DMS53 (cell line): ENCODE measurements around the gene RPS18.

ENCODE experiments used
- DNase-seq: peaks from one replicate; lab custom pipeline; 2025; lab: John Stamatoyannopoulos, UW

The RPS18 gene

DNA sequence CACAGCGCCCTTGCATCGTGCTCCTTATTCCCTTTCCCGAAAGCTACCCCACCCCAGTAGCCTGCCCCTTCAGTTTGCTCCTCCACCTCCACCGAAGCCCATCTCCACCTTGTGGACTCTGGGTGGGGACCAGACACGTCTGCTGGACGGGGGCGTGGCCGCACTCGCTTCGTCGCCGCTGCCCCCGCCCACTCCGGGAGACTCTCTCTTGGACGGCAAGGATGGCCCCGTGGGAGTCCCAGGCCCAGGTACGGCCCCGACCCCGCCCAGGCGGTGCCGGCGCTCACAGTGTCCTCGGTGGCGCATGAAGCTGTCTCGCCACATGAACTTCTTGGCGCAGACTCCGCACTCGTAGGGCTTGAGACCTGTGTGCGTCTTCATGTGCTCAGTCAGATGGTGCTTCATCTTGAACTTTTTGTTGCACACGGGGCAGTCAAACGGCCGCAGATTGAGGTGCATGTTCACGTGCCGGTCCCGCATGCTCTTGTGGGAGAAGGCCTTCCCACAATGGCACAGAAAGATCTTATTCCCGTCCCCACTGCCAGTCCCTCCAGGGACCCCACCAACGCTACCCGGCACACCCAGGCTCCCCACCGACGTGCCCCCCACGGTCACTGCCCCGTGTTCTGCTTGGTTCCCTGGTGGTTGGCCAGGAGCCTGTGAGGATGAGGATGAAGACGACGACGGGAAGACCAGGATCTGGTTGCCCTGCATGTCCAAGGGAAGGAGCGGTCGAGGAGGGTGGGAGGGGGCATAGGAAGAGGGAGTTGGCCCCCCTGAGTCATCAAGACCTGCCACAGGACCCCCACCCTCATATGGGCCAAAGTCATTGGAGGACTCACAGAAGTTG lies 43.3 kb downstream of the RPS18 start:
- peak; percentile 87 for DNase-seq

DNA sequence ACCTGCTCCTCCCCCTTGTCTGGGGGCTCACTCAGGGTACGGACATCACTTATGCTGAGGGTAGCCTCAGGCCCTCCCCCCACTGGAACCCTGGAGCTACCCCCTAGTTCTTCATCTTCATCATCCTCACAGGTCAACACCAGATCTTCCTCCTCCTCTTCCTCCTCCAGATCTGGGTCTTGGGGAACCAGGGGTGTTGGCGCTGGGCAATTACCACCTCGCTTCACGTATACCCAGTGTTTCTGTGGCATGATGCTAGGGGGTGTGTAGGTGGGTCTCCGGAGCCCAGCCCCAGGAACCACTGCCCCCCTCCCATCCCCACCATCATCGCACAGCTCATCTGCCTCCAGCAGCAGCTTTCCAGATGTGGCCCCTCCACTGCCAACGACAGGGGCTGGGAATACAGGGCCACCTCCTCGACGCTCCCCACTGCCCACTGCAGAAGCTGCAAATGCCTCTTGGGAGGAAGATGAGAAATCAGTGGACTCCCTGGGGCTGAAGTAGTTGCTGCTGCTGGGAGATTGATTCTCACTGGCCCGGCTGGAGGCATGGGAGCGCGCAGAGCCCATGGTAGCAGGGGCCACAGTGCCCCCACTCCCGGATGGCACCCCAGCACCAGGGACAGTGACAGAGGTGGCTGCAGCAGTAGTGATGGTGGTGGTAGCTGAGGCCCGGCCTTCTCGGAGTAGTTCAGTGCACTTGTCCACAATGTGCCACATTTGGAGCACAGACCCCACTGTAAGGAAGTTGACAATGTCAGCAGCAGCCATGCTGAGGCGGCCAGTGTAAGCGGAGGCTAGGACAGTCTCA lies 44.1 kb downstream of the RPS18 start:
- no peak for DNase-seq

DNA sequence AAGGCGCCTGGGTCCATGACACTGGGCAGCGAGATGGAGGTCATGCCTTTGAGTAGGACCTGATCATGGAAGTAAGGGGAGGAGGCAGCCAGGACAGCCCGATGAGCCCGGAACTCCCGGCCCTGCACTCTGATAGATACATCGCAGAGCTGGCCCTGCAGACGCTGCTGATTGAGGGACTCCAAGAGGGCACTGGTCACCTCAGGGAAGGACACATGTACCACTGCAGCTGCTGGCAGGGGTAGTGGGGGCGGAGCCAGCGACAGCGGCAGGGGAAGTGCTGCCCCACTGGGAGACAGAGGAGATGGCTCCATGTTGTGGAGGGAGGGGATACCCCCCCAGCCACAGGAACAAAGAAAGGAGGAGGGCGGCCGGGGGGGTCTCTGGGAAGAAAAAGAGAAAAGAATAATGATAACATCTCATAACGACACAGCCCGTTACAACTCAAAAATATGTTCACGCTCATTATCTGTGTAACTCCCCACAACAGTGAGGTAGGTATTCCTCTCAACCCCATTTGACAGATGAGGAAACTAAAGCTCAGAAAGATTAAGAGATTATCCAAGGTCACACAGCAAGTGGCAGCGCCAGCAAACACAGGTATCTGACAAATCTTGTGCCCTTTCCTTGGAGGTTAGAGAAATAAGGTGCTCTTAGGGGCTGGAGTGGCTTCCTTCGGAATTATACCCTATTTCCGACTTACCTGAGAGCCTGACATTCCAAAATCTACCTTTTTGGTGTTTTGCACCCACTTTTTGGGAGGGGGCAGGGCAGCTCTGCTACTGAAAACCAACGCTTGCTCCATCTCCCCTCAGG lies 44.9 kb downstream of the RPS18 start:
- peak; percentile 54 for DNase-seq

DNA sequence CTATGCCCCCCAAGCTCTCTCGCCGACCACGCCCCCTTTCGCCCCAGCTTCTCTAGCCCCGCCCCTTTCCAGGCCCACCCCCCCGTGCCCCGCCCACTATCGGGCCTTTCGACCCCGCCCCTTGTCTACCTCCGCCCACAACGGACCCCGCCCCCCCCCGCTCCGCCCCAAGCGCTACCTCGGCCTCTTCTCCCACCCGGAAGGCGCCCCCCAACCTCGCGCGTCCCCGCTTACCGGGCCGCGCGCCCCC lies 45.5 kb downstream of the RPS18 start:
- peak; percentile 87 for DNase-seq

DNA sequence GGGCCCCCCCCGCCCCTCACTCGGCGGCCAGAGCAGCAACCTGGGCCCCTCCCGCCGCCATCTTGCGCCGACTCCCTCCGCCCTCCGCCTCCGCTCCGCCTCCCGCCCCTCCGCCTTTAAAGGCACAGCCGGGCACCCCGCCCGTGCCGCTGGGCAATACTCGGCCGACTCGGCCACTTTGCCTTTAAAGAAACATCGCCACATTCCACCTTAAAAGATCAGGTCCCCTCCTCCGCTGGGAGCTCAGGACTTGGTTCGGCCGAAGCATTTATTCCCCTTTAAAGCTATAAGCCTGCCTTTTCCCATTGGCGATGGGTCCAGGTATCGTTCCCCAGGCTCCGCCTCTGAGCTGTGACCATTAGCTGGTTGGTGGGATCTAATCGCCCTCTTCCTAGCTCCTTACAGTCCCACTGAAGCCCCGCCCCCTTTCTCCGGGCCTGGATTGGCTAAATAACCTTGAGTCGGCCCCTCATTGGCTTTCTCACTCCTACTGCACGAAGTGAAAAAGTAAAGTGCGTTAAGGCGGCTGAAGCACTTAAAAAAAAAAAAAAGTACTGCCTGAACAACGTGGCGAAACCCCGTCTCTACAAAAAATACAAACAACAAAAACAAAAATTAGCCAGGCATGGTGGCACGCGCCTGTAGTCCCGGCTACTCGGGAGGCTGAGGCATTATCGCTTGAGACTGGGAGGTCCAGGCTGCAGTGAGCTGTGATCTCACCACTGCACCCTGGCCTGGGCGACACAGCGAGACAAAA lies 46.0 kb downstream of the RPS18 start, which contains the start of gene ZBTB22:
ZBTB22 (minus strand) TSS at position 76 of the 757 bp plus-strand sequence. CDS start 828 bp downstream, outside the sequence.
- DNase-seq = peak; percentile 100

GRCh38 chr6:33318426-33319073 lies 46.7 kb downstream of the RPS18 start:
- no peak for DNase-seq

DNA sequence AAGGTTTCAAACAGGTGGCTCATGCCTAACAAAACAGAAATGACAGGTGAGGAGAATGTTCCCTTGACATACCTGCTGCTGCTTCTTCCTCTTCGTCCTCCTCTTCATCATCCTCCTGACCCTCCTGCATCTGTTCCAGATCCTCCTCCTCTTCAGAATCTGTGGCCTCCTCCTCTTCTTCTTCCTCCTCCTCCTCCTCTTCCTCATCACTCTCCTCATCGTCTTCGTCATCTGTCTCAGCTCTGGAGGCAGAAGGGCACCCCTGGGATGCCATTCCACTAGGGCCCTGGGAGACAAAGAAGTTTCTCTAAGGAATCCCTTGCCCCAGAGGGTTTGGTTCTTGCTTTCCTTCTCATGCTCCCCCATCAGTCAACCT lies 48.1 kb downstream of the RPS18 start:
- DNase-seq = no peak

DNA sequence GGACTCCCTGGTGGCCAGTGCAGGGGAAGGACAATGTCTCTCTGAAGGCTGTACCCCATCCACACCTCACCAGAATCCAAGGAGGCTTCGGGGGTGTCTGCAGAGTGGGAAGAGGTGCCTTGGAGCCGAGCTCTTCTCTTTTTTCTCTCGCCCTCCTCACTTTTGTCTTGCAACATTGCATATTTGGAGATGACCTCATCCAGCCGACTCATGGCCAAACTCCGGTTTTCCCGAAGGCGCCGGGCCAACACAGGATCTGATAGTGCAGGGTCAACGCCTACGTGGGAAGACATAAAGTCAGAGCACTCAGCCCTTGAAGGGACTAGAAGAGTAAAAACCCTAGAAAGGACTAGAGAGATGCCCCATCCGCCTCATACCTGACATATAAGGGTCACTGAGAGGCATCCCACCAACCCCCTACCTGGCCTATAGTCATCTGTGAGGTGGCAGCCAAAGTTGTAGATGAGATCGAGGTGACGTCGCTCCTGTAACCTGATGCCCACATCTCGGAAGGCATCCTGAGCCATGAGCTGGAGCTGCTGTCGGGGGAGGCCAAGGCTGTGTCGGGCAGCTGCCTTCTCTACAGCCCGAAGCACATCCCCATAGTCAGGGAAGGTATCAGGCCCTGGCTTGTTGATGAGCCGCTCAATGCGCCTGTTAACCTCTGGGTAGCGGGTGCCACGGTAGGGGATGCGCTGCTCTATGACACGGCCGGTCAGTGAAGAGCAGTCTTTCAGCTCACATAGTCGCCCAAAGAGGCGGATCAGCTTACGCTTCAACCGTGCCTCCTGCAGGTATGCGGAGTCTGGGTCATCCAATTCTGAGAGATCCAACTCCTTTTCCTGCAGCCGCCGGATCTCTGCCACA lies 48.7 kb downstream of the RPS18 start:
- no peak for DNase-seq

GRCh38 chr6:33321227-33321626 lies 49.4 kb downstream of the RPS18 start:
- no peak for DNase-seq

- no peak for DNase-seq
Observed at GRCh38 chr6:33323623-33323948, 51.7 kb downstream of the RPS18 start.

DNA sequence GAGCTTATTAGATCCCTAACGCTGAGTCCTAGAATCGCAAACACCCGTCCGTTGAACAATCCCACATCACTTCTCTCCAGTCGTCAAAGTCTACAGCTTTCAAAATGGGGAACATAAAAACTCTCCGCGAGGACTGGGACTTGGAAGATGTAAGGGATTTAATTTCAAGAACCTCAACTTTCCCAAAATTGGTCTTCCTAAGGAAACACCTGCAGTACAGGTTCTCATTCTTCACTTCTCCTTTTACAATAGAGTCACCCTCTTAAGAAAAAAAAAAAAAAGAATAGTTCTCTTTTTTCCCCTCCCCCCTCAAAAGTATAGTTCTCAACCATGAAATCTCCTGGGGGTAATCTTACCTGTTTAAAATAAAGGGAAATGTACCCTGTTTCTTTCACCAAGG lies 52.2 kb downstream of the RPS18 start:
- peak; percentile 67 for DNase-seq
